Liver (tissue), 10 donors: ENCODE data around the gene AFAP1L2. TPM values are rescaled to one million over a fixed set of nuclear protein-coding genes. Genes with fewer than 3 reads are reported as not detected.

ENCODE experiments used
- DNase-seq: peaks from one replicate; pipeline ENCODE4 v3.0.0-alpha.2; 2017; ENCODE audit warnings: low spot score
- H3K27ac ChIP-seq, 2 donors: one replicate each; pipeline ENCODE4 v1.7.0; 2013; ENCODE audit warnings: inconsistent platforms in 2 of 2, low read length in 2 of 2, control low read depth in 1 of 2, low read depth in 1 of 2, mild to moderate bottlenecking in 1 of 2
- H3K27me3 ChIP-seq, 4 donors: one replicate each; pipeline versions ENCODE4 v1.6.1 to v1.7.0; 2013; ENCODE audit warnings: low read length in 3 of 4, inconsistent platforms in 1 of 4, mild to moderate bottlenecking in 1 of 4, moderate library complexity in 1 of 4; ENCODE audit not compliant: control insufficient read depth in 4 of 4, insufficient read depth in 4 of 4
- H3K36me3 ChIP-seq, 4 donors: one replicate each; pipeline versions ENCODE4 v1.6.1 to v1.7.0; 2013; ENCODE audit warnings: low read length in 3 of 4, mild to moderate bottlenecking in 3 of 4, low read depth in 1 of 4, moderate library complexity in 1 of 4; ENCODE audit not compliant: control insufficient read depth in 4 of 4, insufficient read depth in 3 of 4
- H3K4me1 ChIP-seq, 4 donors: one replicate each; pipeline versions ENCODE4 v1.6.1 to v1.7.0; 2013; ENCODE audit warnings: low read length in 3 of 4, mild to moderate bottlenecking in 3 of 4, moderate library complexity in 1 of 4; ENCODE audit not compliant: control insufficient read depth in 4 of 4, insufficient read depth in 4 of 4
- H3K4me3 ChIP-seq, 3 donors: one replicate each; pipeline versions ENCODE4 v1.6.1 to v1.7.0; 2013; ENCODE audit warnings: low read length in 3 of 3, control low read depth in 1 of 3, low read depth in 1 of 3, mild to moderate bottlenecking in 1 of 3
- H3K9ac ChIP-seq, 2 donors: one replicate each; pipeline ENCODE4 v1.7.0; 2013; ENCODE audit warnings: low read length in 2 of 2, mild to moderate bottlenecking in 2 of 2, moderate library complexity in 2 of 2, control low read depth in 1 of 2, low read depth in 1 of 2
- H3K9me3 ChIP-seq, 4 donors: one replicate each; pipeline versions ENCODE4 v1.6.1 to v1.7.0; 2013; ENCODE audit warnings: low read length in 3 of 4; ENCODE audit not compliant: control insufficient read depth in 4 of 4
- EGR1 ChIP-seq, 2 donors: IDR thresholded peaks; 2 replicates each; pipeline ENCODE4 v1.6.1; 2016 to 2018; ENCODE audit warnings: antibody characterized with exemption in 2 of 2, low read depth in 2 of 2
- FOXA1 ChIP-seq: IDR thresholded peaks from 2 replicates; pipeline ENCODE4 v1.6.1; 2016; ENCODE audit warnings: antibody characterized with exemption
- FOXA2 ChIP-seq: IDR thresholded peaks from 2 replicates; pipeline ENCODE4 v1.6.1; 2016; ENCODE audit warnings: antibody characterized with exemption
- GABPA ChIP-seq, 2 donors: IDR thresholded peaks in 1 of 2; conservative IDR thresholded peaks in 1 of 2; 2 replicates each; pipeline ENCODE4 v1.6.1; 2016; ENCODE audit warnings: antibody characterized with exemption in 2 of 2, mild to moderate bottlenecking in 1 of 2, moderate library complexity in 1 of 2
- HNF4A ChIP-seq, 2 donors: conservative IDR thresholded peaks; 2 replicates each; pipeline ENCODE4 v1.6.1; 2016; ENCODE audit warnings: antibody characterized with exemption in 2 of 2, mild to moderate bottlenecking in 2 of 2
- HNF4G ChIP-seq: IDR thresholded peaks from 2 replicates; pipeline ENCODE4 v1.6.1; 2016; ENCODE audit warnings: antibody characterized with exemption
- JUND ChIP-seq, 2 donors: IDR thresholded peaks; 2 replicates each; pipeline ENCODE4 v1.6.1; 2016; ENCODE audit warnings: antibody characterized with exemption in 2 of 2
- NR2F2 ChIP-seq: IDR thresholded peaks from 2 replicates; pipeline ENCODE4 v1.6.1; 2016; ENCODE audit warnings: antibody characterized with exemption
- RAD21 ChIP-seq, 2 donors: IDR thresholded peaks; 2 replicates each; pipeline ENCODE4 v1.6.1; 2016; ENCODE audit warnings: antibody characterized with exemption in 2 of 2, mild to moderate bottlenecking in 2 of 2
- RXRA ChIP-seq, 2 donors: IDR thresholded peaks; 2 replicates each; pipeline ENCODE4 v1.6.1; 2017 to 2018; ENCODE audit warnings: antibody characterized with exemption in 2 of 2, mild to moderate bottlenecking in 1 of 2
- SP1 ChIP-seq: IDR thresholded peaks from 2 replicates; pipeline ENCODE4 v1.6.1; 2018; ENCODE audit warnings: antibody characterized with exemption, mild to moderate bottlenecking
- YY1 ChIP-seq: IDR thresholded peaks from 2 replicates; pipeline ENCODE4 v1.6.1; 2016; ENCODE audit warnings: antibody characterized with exemption, mild to moderate bottlenecking
- WGBS: extraction: QIAGEN DNeasy Blood & Tissue Kit; methylation state at CpG from one replicate; pipeline ENCODE4 v1.1.7; 2013; 5-methylcytosine and 5-hydroxymethylcytosine counted together
- polyA plus RNA-seq, 2 donors: library from polyadenylated mRNA; stranded (reverse) in 1 of 2; unstranded in 1 of 2; fragments of 200-250 nt in 1 of 2; fragments of >200 nt in 1 of 2; fragmentation: Nextera tagmentation in 1 of 2; extraction: Ambion mirVana in 1 of 2; gene quantifications; one replicate each; pipeline versions ENCODE4 v1.2.1 to v1.2.3, GENCODE V29; 2013 to 2015
- small RNA-seq: library from RNA; depleted of rRNA; stranded (forward); fragments of <200 nt; gene quantifications from one replicate; pipeline ENCODE3, GENCODE V24; 2014
- total RNA-seq, 2 donors: library from RNA; depleted of rRNA; stranded (reverse); fragments of >200 nt; gene quantifications; one replicate each; pipeline ENCODE4 v1.2.3, GENCODE V29; 2014
- TF ChIP-seq, protein P1 (sequence below): IDR thresholded peaks from 2 replicates; pipeline ENCODE4 v1.6.1; 2016; ENCODE audit warnings: antibody characterized with exemption
- TF ChIP-seq, protein P2 (sequence below): IDR thresholded peaks from 2 replicates; pipeline ENCODE4 v1.6.1; 2016; ENCODE audit warnings: antibody characterized with exemption
- TF ChIP-seq, protein P3 (sequence below): IDR thresholded peaks from 2 replicates; pipeline ENCODE4 v1.6.1; 2016; ENCODE audit warnings: antibody characterized with exemption, mild to moderate bottlenecking
- donor health status: healthy.
- donor health status: healthy.
- donor health status: healthy.
- donor health status: healthy.
- donor health status: healthy.

The AFAP1L2 gene
- total and polyA plus RNA-seq, 4 donors = 0.53 to 1.8 (median 1.3) TPM

DNA sequence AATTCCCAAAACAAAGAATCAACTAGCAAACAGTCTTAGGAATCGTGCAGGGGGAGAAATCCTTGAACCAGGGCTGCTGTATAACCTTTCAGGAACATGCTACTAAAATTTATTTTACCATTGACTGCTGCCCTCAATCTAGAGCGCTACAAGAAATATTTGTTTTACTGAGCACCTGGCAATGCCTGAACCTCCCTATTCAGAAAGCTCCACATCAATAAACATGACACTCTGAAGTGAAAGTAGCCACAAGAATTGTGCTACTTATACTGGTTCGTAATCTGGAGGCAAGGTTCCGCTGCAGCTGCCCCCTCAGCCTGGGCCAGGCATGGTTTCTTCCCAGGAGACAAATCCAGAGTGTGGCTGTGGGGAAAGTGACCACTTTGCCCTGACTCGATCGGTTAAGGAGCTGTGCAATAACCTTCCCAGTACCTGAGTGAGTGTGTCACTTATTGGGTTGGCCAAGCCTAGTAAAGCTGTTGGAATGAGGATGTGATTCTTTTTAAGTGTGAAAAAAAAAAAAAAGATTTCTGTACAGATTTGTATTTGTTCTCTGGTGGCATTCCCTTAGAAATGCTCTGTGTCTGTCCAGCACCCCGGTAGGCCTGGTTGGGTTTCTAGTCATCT lies 157.5 kb downstream of the AFAP1L2 start:
- Histone ChIP-seq H3K27me3 (peaks cover 0 to 12% (median 5%) of the 10 kb centered on the region in 4 donors), H3K36me3 (no peaks in the 10 kb centered on the region), H3K9me3 (no peaks in the 10 kb centered on the region), H3K9ac (no peak overlapping the region), H3K4me1 (no peaks in the 10 kb centered on the region), H3K4me3 (no peak overlapping the region), H3K27ac (no peak overlapping the region)
- WGBS = 79% methylated on average over 7 of the region's 7 CpGs
- no peak for DNase-seq
- TF ChIP-seq, protein P1, sequence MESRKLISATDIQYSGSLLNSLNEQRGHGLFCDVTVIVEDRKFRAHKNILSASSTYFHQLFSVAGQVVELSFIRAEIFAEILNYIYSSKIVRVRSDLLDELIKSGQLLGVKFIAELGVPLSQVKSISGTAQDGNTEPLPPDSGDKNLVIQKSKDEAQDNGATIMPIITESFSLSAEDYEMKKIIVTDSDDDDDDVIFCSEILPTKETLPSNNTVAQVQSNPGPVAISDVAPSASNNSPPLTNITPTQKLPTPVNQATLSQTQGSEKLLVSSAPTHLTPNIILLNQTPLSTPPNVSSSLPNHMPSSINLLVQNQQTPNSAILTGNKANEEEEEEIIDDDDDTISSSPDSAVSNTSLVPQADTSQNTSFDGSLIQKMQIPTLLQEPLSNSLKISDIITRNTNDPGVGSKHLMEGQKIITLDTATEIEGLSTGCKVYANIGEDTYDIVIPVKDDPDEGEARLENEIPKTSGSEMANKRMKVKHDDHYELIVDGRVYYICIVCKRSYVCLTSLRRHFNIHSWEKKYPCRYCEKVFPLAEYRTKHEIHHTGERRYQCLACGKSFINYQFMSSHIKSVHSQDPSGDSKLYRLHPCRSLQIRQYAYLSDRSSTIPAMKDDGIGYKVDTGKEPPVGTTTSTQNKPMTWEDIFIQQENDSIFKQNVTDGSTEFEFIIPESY = no peak
- TF ChIP-seq RXRA (IDR thresholded peaks at IDR 0.05) (no peak), EGR1 (IDR thresholded peaks at IDR 0.05; ENCODE audit: low read depth in 2 of 2) (no peak), JUND (IDR thresholded peaks at IDR 0.05) (no peak), YY1 (no peak), HNF4G (no peak)

DNA sequence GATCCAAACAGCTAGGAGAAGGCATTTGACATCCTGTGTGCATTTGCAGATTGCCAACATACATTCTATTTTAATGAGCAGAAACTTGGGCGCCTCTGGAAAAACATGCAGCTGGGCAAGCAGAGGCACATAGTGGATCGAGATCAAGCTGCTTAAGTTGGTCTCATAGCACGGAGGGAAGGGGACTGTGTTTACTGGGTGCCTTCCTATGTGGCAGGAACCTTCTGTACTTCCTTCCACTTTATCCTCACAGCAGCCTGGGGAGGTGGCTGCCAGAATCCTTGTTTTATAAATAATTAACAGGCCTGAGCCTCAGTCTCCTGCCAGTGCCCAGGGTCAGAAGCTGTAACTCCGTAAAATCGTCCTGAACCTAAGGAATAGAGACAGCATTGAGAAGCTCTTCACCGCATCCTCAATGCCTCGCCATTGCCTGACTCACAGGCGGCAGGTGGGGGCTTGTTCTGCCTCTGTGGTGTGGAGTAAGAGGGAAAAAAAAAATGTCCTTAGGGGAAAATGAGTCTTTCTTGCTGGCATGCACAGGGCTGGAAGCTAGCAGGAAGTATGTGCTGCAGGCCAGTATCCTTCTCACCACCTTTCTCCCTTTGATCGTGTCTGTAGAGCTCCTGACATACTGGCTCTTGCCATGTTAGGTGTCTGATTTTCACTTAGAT lies 159.0 kb downstream of the AFAP1L2 start:
- no peak overlapping the region for H3K4me3 ChIP-seq
- TF ChIP-seq FOXA1 = no peak
- TF ChIP-seq, protein P2, sequence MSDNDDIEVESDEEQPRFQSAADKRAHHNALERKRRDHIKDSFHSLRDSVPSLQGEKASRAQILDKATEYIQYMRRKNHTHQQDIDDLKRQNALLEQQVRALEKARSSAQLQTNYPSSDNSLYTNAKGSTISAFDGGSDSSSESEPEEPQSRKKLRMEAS = no peak
- TF ChIP-seq RXRA (IDR thresholded peaks at IDR 0.05) = no peak
- TF ChIP-seq EGR1 (IDR thresholded peaks at IDR 0.05; ENCODE audit: low read depth in 2 of 2) = no peak
- TF ChIP-seq RAD21 (IDR thresholded peaks at IDR 0.05) = no peak
- TF ChIP-seq SP1 = no peak
- TF ChIP-seq, protein P3, sequence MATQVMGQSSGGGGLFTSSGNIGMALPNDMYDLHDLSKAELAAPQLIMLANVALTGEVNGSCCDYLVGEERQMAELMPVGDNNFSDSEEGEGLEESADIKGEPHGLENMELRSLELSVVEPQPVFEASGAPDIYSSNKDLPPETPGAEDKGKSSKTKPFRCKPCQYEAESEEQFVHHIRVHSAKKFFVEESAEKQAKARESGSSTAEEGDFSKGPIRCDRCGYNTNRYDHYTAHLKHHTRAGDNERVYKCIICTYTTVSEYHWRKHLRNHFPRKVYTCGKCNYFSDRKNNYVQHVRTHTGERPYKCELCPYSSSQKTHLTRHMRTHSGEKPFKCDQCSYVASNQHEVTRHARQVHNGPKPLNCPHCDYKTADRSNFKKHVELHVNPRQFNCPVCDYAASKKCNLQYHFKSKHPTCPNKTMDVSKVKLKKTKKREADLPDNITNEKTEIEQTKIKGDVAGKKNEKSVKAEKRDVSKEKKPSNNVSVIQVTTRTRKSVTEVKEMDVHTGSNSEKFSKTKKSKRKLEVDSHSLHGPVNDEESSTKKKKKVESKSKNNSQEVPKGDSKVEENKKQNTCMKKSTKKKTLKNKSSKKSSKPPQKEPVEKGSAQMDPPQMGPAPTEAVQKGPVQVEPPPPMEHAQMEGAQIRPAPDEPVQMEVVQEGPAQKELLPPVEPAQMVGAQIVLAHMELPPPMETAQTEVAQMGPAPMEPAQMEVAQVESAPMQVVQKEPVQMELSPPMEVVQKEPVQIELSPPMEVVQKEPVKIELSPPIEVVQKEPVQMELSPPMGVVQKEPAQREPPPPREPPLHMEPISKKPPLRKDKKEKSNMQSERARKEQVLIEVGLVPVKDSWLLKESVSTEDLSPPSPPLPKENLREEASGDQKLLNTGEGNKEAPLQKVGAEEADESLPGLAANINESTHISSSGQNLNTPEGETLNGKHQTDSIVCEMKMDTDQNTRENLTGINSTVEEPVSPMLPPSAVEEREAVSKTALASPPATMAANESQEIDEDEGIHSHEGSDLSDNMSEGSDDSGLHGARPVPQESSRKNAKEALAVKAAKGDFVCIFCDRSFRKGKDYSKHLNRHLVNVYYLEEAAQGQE = no peak
- no peak for TF ChIP-seq NR2F2
- no peak for TF ChIP-seq GABPA (IDR thresholded peaks at IDR 0.05 in 1 of 2, conservative IDR thresholded peaks at IDR 0.05 in 1 of 2)
- TF ChIP-seq, protein P1 = no peak
- no peak for TF ChIP-seq FOXA2
- TF ChIP-seq HNF4A (conservative IDR thresholded peaks at IDR 0.05) = no peak
- H3K27me3 ChIP-seq = peaks cover 0 to 12% (median 5%) of the 10 kb centered on the region in 4 donors
- H3K4me1 ChIP-seq = no peaks in the 10 kb centered on the region
- H3K9ac ChIP-seq = no peak overlapping the region
- no peaks in the 10 kb centered on the region for H3K9me3 ChIP-seq
- no peak overlapping the region for H3K27ac ChIP-seq
- no peak for DNase-seq
- 58% methylated on average over 9 of the region's 9 CpGs for WGBS
- no peaks in the 10 kb centered on the region for H3K36me3 ChIP-seq

Small RNA genes lying within 50 kb of the gene (small RNA-seq; reads per million reads assigned to genes)
- not detected for gene RN7SL384P

Other genes starting within 250 kb of the AFAP1L2 start
- gene CCDC186, start 230.3 kb downstream of the AFAP1L2 start, total RNA-seq = 10 to 100 TPM in 1 of 2 donors, 1 to 10 TPM in 1; 7.5 to 11.6 TPM
- gene CCDC186, start 230.3 kb downstream of the AFAP1L2 start, polyA plus RNA-seq = 1 to 10 TPM; 1.9 to 4.7 TPM
- under 1 TPM; 0.09 to 0.17 TPM for gene TDRD1, start 225.1 kb downstream of the AFAP1L2 start, total RNA-seq
- under 1 TPM; 0.01 to 0.04 TPM for gene TDRD1, start 225.1 kb downstream of the AFAP1L2 start, polyA plus RNA-seq
- under 1 TPM; 0.05 to 0.25 TPM for gene VWA2, start 165.2 kb downstream of the AFAP1L2 start, total RNA-seq
- gene VWA2, start 165.2 kb downstream of the AFAP1L2 start, polyA plus RNA-seq = not detected